ENCODE data around the gene FREY1.

The FREY1 gene

GRCh38 chr11:45894555-45895247 is 12.4 kb downstream of the FREY1 start:
- DNase-seq (ENCODE audit: low read depth) = no peak

- no peak for DNase-seq (ENCODE audit: low read depth)
Measured at GRCh38 chr11:45892856-45893255, 14.2 kb downstream of the FREY1 start.

DNA sequence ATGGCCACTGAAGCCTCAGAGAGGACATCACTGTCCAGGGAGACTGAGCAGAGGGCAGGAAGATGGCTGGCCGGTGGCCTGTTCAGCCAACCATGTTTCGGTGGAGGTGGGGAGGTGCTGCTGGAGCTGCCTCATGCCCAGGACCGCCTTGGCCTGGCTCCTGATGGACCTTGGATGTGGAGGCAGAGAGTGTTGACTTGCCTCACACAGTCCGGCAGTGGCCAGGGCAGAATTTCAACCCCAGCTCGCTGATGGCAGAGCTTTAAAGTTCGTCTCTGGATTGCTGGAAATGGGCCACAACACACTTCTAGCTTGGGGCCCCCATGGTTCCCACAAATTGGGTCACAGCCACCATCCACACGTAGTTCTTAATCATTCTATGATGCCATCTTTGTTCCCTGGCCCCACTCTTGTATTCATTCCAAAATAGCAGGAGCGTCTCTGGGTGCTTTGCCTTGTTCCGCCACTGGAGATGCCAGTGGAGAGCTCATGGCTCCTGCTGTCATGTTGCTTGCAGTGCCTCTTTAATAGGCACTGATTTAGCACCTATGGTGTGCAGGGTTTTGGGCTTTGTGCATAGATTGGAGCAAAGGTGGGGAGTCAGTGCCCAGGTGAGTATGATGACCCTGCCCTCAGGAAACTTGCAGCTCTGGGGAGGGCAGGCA is 16.1 kb downstream of the FREY1 start:
- DNase-seq (ENCODE audit: low read depth) = no peak

GRCh38 chr11:45889966-45890365 is 17.1 kb downstream of the FREY1 start:
- DNase-seq (ENCODE audit: low read depth) = no peak

- DNase-seq (ENCODE audit: low read depth) = no peak
Measured at GRCh38 chr11:45889555-45889954, 17.5 kb downstream of the FREY1 start.

GRCh38 chr11:45887587-45887986 is 19.5 kb downstream of the FREY1 start:
- no peak for DNase-seq (ENCODE audit: low read depth)

GRCh38 chr11:45886816-45887520 is 20.1 kb downstream of the FREY1 start:
- DNase-seq (ENCODE audit: low read depth) = no peak

GRCh38 chr11:45885921-45886721 is 20.9 kb downstream of the FREY1 start:
- no peak for DNase-seq (ENCODE audit: low read depth)

DNA sequence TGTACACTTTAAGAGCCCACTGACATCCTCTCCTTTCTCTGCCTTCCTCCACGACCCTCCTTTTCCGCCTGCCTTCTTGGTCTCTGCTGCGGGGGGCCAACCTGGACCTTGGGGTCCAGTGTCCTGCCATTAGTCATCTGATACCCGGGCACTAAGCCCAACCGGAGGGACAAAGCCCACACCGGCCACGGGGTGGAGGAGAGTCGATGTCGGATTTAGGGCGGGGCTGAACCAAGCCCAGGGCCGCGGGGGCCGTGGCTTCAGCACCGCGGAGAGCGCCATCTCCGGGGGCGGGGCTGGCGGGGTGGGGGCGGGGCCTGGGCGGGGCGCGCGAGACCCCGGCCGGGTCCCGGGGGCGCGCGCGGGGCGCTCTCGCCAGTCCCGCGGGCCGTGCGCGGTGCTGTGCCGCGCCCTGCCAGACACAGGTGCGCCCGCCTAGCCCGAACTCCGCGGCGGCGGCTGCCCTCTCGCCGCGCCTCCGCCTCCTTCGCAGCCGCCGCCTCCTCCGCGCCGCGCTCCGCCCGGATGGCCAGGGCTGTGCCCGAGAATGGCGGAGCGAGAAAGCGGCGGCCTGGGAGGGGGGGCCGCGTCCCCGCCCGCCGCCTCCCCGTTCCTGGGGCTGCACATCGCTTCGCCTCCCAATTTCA is 21.7 kb downstream of the FREY1 start, which contains the start of gene MAPK8IP1:
Gene MAPK8IP1 (plus strand): TSS at position 378 of the 647 bp plus-strand sequence. CDS start 170 bp downstream, at position 548.
- no peak for DNase-seq (ENCODE audit: low read depth)

GRCh38 chr11:45884596-45885185 is 22.4 kb downstream of the FREY1 start:
- DNase-seq (ENCODE audit: low read depth) = no peak

DNA sequence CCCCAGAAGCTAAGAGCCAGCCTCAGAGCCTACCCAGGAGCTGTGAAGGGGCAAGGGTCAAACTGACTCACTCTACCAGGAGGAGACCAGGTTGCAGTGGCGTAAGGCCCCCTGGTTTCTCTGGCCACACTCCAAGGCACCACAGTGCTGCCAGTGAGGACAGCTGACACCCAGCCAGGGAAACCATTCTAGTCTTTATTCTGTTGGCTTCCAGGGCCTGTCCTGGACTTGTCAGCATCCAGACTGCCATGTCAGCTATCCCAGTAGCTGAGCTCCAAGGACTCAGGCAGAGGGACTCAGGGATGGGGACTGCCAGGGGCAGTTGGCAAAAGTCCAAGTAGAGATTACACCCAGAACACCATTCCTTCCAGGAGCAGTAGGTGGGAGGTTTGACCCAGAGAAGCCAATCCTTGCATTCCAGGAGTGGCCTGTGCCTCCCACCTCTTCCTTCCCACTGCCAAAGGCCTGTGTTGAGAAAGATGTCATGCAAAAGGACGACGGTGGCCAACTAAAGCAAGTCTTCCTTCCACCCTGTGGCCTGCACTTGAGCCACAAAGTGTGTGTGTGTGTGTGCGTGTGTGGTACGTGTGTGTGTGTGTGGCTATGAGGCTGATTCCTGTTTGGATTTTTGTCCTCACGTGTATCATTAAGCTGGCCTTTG is 25.2 kb downstream of the FREY1 start:
- DNase-seq (ENCODE audit: low read depth) = no peak

GRCh38 chr11:45880772-45881570 is 26.1 kb downstream of the FREY1 start:
- no peak for DNase-seq (ENCODE audit: low read depth)

- no peak for DNase-seq (ENCODE audit: low read depth)
Measured at GRCh38 chr11:45879803-45880686, 27.0 kb downstream of the FREY1 start.

- DNase-seq (ENCODE audit: low read depth) = no peak
Measured at GRCh38 chr11:45877845-45878244, 29.2 kb downstream of the FREY1 start.

DNA sequence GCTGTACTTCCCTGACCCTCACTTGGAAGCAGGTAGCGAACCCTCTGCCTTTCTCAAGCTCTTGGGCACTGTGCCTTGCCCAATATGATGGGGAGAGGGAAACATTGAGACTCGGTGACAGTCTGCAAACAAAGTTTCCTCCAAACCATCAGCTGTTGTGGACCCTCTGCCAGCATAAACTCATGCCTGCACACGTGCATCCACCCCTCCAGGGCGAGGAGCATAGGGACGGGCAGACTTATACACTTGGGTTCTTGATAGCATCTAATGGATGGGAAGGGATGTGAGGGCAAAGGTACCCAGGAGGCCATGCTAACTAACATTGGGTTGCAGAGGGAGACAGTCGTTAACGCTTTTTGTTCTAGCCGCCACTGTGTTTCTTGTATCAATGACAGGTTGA is 29.9 kb downstream of the FREY1 start:
- no peak for DNase-seq (ENCODE audit: low read depth)

DNA sequence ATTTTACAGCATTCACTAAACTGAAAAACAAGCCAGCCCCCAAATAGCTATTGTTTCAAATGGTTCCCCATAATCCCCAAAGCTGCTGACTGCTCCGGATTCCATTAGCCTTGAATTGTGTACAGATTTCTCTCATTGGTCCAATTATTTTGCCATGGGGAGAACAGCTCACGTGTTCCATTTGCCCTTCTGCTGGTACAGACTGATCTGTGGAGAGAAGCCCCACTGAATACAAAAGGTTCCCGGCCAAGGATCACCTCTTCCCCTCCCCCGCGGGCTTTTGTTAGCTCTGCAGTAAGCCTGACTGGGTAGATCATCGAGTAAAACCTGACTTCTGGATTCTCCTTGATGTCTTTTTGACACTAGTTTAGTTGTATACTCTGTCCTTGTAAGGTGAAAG is 30.7 kb downstream of the FREY1 start:
- no peak for DNase-seq (ENCODE audit: low read depth)

DNA sequence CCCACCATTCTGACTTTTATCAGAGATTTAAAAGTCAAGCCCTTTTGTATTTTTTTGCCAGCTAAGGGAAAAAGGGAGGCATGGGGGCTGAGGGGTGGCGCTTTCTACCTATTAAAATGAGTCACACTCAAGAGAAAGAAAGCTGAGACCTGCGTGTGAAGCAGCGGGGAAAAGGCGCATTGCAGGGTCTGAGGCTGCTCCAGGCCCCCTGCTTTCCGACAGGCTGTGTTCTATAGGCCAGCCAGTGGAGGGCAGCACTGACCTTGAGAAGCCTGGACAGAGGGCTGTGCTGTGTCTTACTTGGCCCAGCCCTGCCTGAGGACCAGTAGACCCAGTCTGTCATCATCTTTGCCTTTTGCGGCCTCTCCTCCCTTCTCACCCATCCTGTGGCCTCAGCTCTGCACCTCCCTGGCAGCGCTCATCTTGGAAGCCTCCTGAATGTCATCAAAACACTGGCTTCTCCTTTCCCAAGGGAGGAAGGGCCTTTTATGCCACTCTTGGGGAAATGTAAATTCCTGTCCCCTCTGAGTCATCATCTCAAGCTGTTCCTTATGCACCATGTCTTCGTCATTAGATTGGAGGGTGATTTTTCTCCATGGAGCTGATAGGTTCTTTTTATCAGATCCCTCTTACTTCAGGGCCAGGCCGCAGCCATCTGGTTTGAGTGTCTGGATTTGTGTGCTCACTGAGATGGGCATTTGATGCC is 34.3 kb downstream of the FREY1 start:
- no peak for DNase-seq (ENCODE audit: low read depth)

GRCh38 chr11:45871638-45872037 is 35.4 kb downstream of the FREY1 start:
- no peak for DNase-seq (ENCODE audit: low read depth)

Measured in stimulated activated CD8-positive, alpha-beta memory T cell treated with anti-CD3 and anti-CD28 coated beads, Interleukin-7, amount 100 ng/mL, for 24 hours (primary cell).